Erythroblast (primary cell): Measurements from ENCODE around the gene IL1F10.

Source experiments
- DNase-seq, 2 experiments: peaks; one replicate each; lab custom pipeline; 2025; lab: John Stamatoyannopoulos, UW
- GATA1 ChIP-seq: IDR thresholded peaks from 2 replicates; pipeline ENCODE4 v1.6.1; 2011; ENCODE audit warnings: low read depth, mild to moderate bottlenecking, control low read depth, low read length, moderate library complexity
- POLR2A ChIP-seq: IDR thresholded peaks from 2 replicates; pipeline ENCODE4 v1.6.1; 2011; ENCODE audit warnings: mild to moderate bottlenecking, low read length

Gene IL1F10

GRCh38 chr2:113117541-113118262 is 49.9 kb downstream of the IL1F10 start:
- TF ChIP-seq POLR2A (peak; percentile 79), GATA1 (no peak)
- peak; percentile 93 to 96 for DNase-seq

DNA sequence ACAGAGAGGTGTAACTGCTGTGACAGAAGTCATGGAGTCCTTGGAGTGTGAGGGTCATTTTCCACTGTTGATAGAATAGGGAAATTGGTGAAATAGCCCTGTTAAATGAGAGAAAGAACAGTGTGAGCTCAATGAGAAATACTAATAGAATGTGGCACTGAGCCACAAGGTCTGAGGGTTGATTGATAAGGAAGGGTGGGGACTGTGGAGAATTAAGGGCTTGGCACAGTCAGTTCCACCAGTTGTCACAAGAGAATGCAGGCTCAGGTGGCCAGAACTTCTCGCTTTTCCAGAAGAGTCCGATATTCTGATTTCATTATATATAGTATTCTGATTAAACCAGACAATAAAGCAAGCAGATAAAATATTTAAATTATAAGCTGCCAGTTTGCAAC is 50.5 kb downstream of the IL1F10 start:
- peak; percentile 74 to 88 for DNase-seq
- TF ChIP-seq POLR2A, result no peak
- TF ChIP-seq GATA1, result no peak

GRCh38 chr2:113119111-113119510 is 51.3 kb downstream of the IL1F10 start:
- DNase-seq, result peak in 1 of 2 experiments; percentile 11
- no peak for TF ChIP-seq GATA1
- no peak for TF ChIP-seq POLR2A

- DNase-seq, result no peak
- TF ChIP-seq GATA1 (no peak), POLR2A (no peak)
These were observed 53.1 kb downstream of the IL1F10 start for GRCh38 chr2:113120861-113121260.

- DNase-seq, result no peak
- TF ChIP-seq GATA1, result no peak
- TF ChIP-seq POLR2A, result no peak
These were observed 54.6 kb downstream of the IL1F10 start for GRCh38 chr2:113122364-113122763.

DNA sequence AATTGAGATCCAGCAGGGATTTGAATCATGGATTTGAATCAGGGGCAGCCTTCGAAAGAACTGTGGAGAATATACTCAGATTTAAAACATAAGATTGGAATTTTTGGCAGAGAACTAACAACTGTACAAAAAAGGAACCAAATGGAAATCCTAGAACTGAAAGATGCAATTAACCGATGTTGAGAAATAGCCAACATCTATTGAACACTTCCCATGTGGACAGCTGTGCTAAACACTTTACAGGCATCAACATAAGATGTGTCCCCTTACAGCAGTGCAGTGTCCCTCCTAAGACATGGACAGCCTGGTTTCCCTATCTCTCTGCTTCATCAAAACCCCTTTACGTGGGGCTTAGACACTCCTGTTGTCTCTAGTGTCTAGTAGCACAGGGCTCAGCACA is 56.0 kb downstream of the IL1F10 start:
- TF ChIP-seq GATA1, result no peak
- no peak for TF ChIP-seq POLR2A
- no peak for DNase-seq

DNA sequence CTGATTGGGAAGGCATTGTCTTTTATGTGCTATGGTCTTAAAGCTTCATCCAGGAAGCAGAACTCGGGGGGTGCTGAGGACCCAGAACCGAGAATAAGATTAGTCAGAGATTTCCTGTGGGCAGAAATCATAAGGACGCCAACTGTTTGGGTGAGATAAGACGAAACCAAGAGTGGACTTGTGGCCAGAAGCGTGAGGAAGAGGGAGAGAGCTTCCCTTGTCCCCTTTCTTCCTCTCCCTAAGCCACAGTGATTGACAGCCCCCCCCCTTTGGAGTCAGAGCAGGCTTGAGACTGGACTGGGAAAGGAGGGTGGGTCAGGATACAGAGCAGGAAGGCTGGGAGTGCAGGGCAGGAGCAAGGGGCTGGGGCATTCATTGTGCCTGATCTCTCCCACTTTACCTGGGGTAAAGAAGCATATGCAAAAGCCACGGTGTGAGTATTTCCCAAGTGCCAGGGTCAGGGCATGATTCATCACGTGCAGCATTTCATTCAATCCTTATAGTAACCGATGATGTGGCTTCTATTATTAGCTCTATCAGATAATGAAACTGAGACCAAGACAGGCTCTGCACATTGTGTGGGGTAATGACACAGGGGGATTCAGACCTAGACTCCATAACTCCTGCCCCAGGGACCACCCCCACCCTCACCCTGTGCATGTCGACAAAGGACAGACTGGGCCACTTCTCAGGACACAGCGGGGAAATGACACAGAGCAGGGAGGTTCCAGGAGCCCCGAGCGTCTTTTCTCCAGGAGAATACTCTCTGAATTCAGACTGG is 56.6 kb downstream of the IL1F10 start:
- peak; percentile 30 for DNase-seq

More for the DNA sequence above, 56.6 kb downstream of the IL1F10 start:
- TF ChIP-seq POLR2A (peak; percentile 27), GATA1 (no peak)
